ENCODE data around the gene TUBA1A. TPM values are rescaled to one million over a fixed set of nuclear protein-coding genes. Genes with fewer than 3 reads are reported as not detected.

The TUBA1A gene
- total RNA-seq = 117 and 120 TPM in 2 replicates

DNA sequence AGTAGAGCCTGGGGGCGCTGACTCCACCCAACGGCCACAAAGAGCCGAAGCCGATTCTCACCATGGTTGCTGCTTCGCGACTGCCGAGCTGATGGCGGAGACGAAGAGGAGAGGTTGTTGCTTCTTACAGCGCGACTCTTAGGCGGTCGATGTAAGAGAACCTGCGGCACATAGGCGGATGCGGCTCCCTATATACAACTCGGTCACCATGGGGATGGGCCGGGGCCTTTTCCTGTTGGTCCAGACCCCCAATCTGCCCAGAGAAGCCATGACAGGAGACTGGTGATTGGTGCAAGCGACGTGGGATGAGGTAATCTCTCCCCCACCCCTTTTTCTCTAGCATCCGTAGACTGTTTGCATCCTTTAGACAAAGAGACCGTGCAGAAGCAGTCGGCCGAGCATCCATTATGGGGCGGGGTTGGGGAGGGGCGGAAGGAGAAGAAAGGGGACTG is at the start of gene TUBA1A:
Gene TUBA1A (minus strand): TSS at position 165 of the 452 bp plus-strand sequence. CDS start 101 bp downstream, at position 64.

Other genes starting within 250 kb of the TUBA1A start
- 45.7 and 82.1 TPM in 2 replicates for gene ARF3, start 231.6 kb downstream of the TUBA1A start, total RNA-seq
- 0.75 TPM in 1 of 2 replicates, not detected in the other for gene WNT10B, start 217.3 kb downstream of the TUBA1A start, total RNA-seq
- not detected in 2 replicates for gene WNT1, start 210.8 kb downstream of the TUBA1A start, total RNA-seq
- 0.05 TPM in 1 of 2 replicates, not detected in the other for gene DDN, start 189.7 kb downstream of the TUBA1A start, total RNA-seq
- 71.5 and 71.6 TPM in 2 replicates for gene PRKAG1, start 170.3 kb downstream of the TUBA1A start, total RNA-seq
- 41.7 and 57.0 TPM in 2 replicates for gene KMT2D, start 128.3 kb downstream of the TUBA1A start, total RNA-seq
- gene RHEBL1, start 119.1 kb downstream of the TUBA1A start, total RNA-seq = 0.20 TPM in 1 of 2 replicates, not detected in the other
- gene DHH, start 94.3 kb downstream of the TUBA1A start, total RNA-seq = not detected in 2 replicates
- gene LMBR1L, start 78.2 kb downstream of the TUBA1A start, total RNA-seq = 18.1 and 23.3 TPM in 2 replicates
- gene TUBA1B, start 57.7 kb downstream of the TUBA1A start, total RNA-seq = 289 and 345 TPM in 2 replicates
- gene TUBA1C, start 76.0 kb upstream of the TUBA1A start, total RNA-seq = 117 and 150 TPM in 2 replicates
- 0.73 TPM in 1 of 2 replicates, not detected in the other for gene PRPH, start 106.1 kb upstream of the TUBA1A start, total RNA-seq
- gene TROAP, start 134.2 kb upstream of the TUBA1A start, total RNA-seq = 4.1 and 6.7 TPM in 2 replicates
- not detected in 2 replicates for gene C1QL4, start 148.1 kb upstream of the TUBA1A start, total RNA-seq
- gene DNAJC22, start 157.8 kb upstream of the TUBA1A start, total RNA-seq = 0.81 TPM in 1 of 2 replicates, not detected in the other
- gene SPATS2, start 178.4 kb upstream of the TUBA1A start, total RNA-seq = 23.0 and 31.2 TPM in 2 replicates

All from cardiac ventricle fibroblast (primary cell).